HepG2 (cell line): ENCODE results near the gene KLF15. TPM values are rescaled to one million over a fixed set of nuclear protein-coding genes. Genes with fewer than 3 reads are reported as not detected.

ENCODE experiments used
- ATAC-seq: fragments of 200-7000 bp; cut with Tn5 transposase; 3 replicates; pipeline ENCODE4 v1.9.1; 2020; ENCODE audit warnings: mild to moderate bottlenecking, moderate library complexity
- BruUV-seq: library from RNA; stranded (reverse); fragments of 400-500 nt; replicated peaks from 2 replicates; lab custom pipeline; 2021; lab: Mats Ljungman, UMichigan
- CTCF ChIA-PET: fragments of 300-600 bp; formaldehyde crosslinking; extraction: SDS; loops from one replicate; lab custom pipeline; 2021; ENCODE audit warnings: low total read pairs, inconsistent platforms, low intra/inter-chr PET ratio; lab: Yijun Ruan, JAX
- POLR2A ChIA-PET: fragments of 350-600 bp; sonication (Branson Sonifier 250); formaldehyde crosslinking; loops from one replicate; lab custom pipeline; 2020; ENCODE audit warnings: antibody characterized with exemption, inconsistent platforms; lab: Yijun Ruan, JAX
- DNase-seq: peaks from one replicate; pipeline ENCODE4 v3.0.0-alpha.2; 2015; ENCODE audit warnings: low spot score
- FAIRE-seq: peaks from 3 replicates; lab custom pipeline; 2011; peaks lifted over from hg19 to GRCh38; lab: Jason Lieb, UNC
- H2AFZ ChIP-seq: one replicate; pipeline ENCODE4 v1.6.1; 2011; ENCODE audit warnings: low read length, inconsistent platforms
- H3K27ac ChIP-seq: fragments of 300-600 bp; 3 replicates; pipeline ENCODE4 v1.8.0; 2011; ENCODE audit warnings: mixed run types, mild to moderate bottlenecking, mixed read lengths, low read length, inconsistent platforms; ENCODE audit not compliant: insufficient read depth; ENCODE audit errors: extremely low read length
- H3K27me3 ChIP-seq, 2 experiments: fragments of 200-600 bp in 1 of 2; 2 replicates in 1 of 2; 3 replicates in 1 of 2; pipeline versions ENCODE4 v1.6.0 to v1.8.0; 2011; ENCODE audit warnings: low read length in 2 of 2, mild to moderate bottlenecking in 2 of 2, moderate library complexity in 2 of 2, inconsistent platforms in 1 of 2; ENCODE audit not compliant: insufficient read depth in 2 of 2, control insufficient read depth in 1 of 2
- H3K36me3 ChIP-seq, 2 experiments: fragments of 200-600 bp in 1 of 2; replicated peaks in 1 of 2; 2 replicates in 1 of 2; 3 replicates in 1 of 2; pipeline versions ENCODE4 v1.5.1 to v1.8.0; 2011; ENCODE audit warnings: low read length in 2 of 2, inconsistent platforms in 1 of 2; ENCODE audit not compliant: insufficient read depth in 2 of 2, control insufficient read depth in 1 of 2
- H3K4me1 ChIP-seq: 2 replicates; pipeline ENCODE4 v1.5.1; 2012; ENCODE audit warnings: low read length, inconsistent platforms; ENCODE audit not compliant: insufficient read depth
- H3K4me2 ChIP-seq: 2 replicates; pipeline ENCODE4 v1.6.0; 2011; ENCODE audit warnings: low read depth, low read length, inconsistent platforms
- H3K4me3 ChIP-seq, 3 experiments: fragments of 200-600 bp in 1 of 3; sonication (generic), shearing (Covaris generic) in 1 of 3; replicated peaks in 1 of 3; 2 replicates each; pipeline ENCODE4 v1.5.1; 2011 to 2016; ENCODE audit warnings: low read length in 3 of 3, inconsistent platforms in 2 of 3, low read depth in 2 of 3, mild to moderate bottlenecking in 2 of 3, control low read depth in 1 of 3, mixed read lengths in 1 of 3; ENCODE audit not compliant: insufficient read depth in 1 of 3
- H3K79me2 ChIP-seq: one replicate; pipeline ENCODE4 v1.6.1; 2011; ENCODE audit warnings: low read length, inconsistent platforms; ENCODE audit not compliant: insufficient read depth
- H3K9ac ChIP-seq: 2 replicates; pipeline ENCODE4 v1.6.0; 2011; ENCODE audit warnings: mild to moderate bottlenecking, low read depth, low read length, inconsistent platforms; ENCODE audit not compliant: insufficient read depth
- H3K9me3 ChIP-seq: 2 replicates; pipeline ENCODE4 v1.5.1; 2012; ENCODE audit warnings: mild to moderate bottlenecking, low read length
- H4K20me1 ChIP-seq: 2 replicates; pipeline ENCODE4 v1.6.0; 2011; ENCODE audit warnings: inconsistent platforms, mild to moderate bottlenecking, low read length, moderate library complexity; ENCODE audit not compliant: insufficient read depth
- ATF1 ChIP-seq: IDR thresholded peaks from 2 replicates; pipeline ENCODE4 v1.6.1; 2016; ENCODE audit warnings: mild to moderate bottlenecking, control low read depth
- FOXA3 ChIP-seq: IDR thresholded peaks from 2 replicates; pipeline ENCODE4 v1.6.1; 2016; ENCODE audit warnings: missing genetic modification reagents, missing compliant biosample characterization
- KMT2B ChIP-seq: IDR thresholded peaks from 2 replicates; pipeline ENCODE4 v1.6.1; 2016; ENCODE audit warnings: missing genetic modification reagents, missing compliant biosample characterization
- RORA ChIP-seq: sonication (generic); formaldehyde crosslinking; IDR thresholded peaks from 2 replicates; pipeline ENCODE4 v1.5.0; 2020; ENCODE audit warnings: mild to moderate bottlenecking, missing genetic modification reagents, moderate library complexity
- STAG1 ChIP-seq: sonication (generic); formaldehyde crosslinking; IDR thresholded peaks from 2 replicates; pipeline ENCODE4 v1.4.0; 2020; ENCODE audit warnings: missing genetic modification reagents
- ZBTB21 ChIP-seq: sonication (generic); formaldehyde crosslinking; IDR thresholded peaks from 2 replicates; pipeline ENCODE4 v1.4.0; 2020; ENCODE audit warnings: missing genetic modification reagents
- ZKSCAN5 ChIP-seq: sonication (generic); formaldehyde crosslinking; IDR thresholded peaks from 2 replicates; pipeline ENCODE4 v1.5.1; 2020; ENCODE audit warnings: mild to moderate bottlenecking, missing genetic modification reagents
- ZNF670 ChIP-seq: sonication (generic); formaldehyde crosslinking; IDR thresholded peaks from 2 replicates; pipeline ENCODE4 v1.8.0; 2022; ENCODE audit warnings: mild to moderate bottlenecking, missing genetic modification reagents, borderline replicate concordance
- ZNF724P ChIP-seq: sonication (generic); formaldehyde crosslinking; IDR thresholded peaks from 2 replicates; pipeline ENCODE4 v1.8.0; 2022; ENCODE audit warnings: missing genetic modification reagents, borderline replicate concordance
- ZNF737 ChIP-seq: sonication (generic); formaldehyde crosslinking; IDR thresholded peaks from 2 replicates; pipeline ENCODE4 v1.5.0; 2020; ENCODE audit warnings: missing genetic modification reagents, mild to moderate bottlenecking, borderline replicate concordance
- WGBS: methylation state at CpG from one replicate; pipeline ENCODE4 v1.1.6; 2017; ENCODE audit warnings: low lambda C conversion rate; 5-methylcytosine and 5-hydroxymethylcytosine counted together
- in situ Hi-C: cut with HindIII; loops from 2 replicates; pipeline ENCODE4 v1.10.0; 2017; ENCODE audit warnings: low pct_unique_long_range_greater_than_20kb; ENCODE audit not compliant: extremely low pct_ligation_motif_present
- intact Hi-C: fragments of 100-400 bp; cut with micrococcal nuclease; formaldehyde crosslinking; loops from one replicate; pipeline ENCODE4 v1.10.0; 2022; ENCODE audit not compliant: unreplicated experiment
- polyA plus RNA-seq, 8 experiments: library from polyadenylated mRNA; depleted of rRNA in 3 of 8; stranded (reverse) in 7 of 8; unstranded in 1 of 8; fragments of >200 nt; fragmentation: Illumina TruSeq in 4 of 8; extraction: Trizol in 4 of 8; gene quantifications; 2 replicates each; pipeline versions ENCODE4 v1.2.1 to v1.2.3, GENCODE V29; 2011 to 2016; ENCODE audit warnings: low read depth in 4 of 8, missing spikeins in 1 of 8, mixed read lengths in 1 of 8; ENCODE audit not compliant: insufficient read depth in 1 of 8
- total RNA-seq, 5 experiments: library from RNA; depleted of rRNA; stranded (reverse); fragments of >200 nt; fragmentation: Illumina TruSeq; extraction: Trizol; gene quantifications; 2 replicates each; pipeline ENCODE4 v1.2.3, GENCODE V29; 2016; ENCODE audit warnings: low read depth in 1 of 5
- TF ChIP-seq, protein P1 (sequence below): sonication (generic); formaldehyde crosslinking; IDR thresholded peaks from 2 replicates; pipeline ENCODE4 v1.5.1; 2020; ENCODE audit warnings: missing genetic modification reagents, mild to moderate bottlenecking, borderline replicate concordance

The KLF15 gene
- total and polyA plus RNA-seq, 2 of the 13 experiments (the other 11 are each of a cell fraction or from before 2014, with no cell fraction given) = 7.1 to 7.8 TPM

DNA sequence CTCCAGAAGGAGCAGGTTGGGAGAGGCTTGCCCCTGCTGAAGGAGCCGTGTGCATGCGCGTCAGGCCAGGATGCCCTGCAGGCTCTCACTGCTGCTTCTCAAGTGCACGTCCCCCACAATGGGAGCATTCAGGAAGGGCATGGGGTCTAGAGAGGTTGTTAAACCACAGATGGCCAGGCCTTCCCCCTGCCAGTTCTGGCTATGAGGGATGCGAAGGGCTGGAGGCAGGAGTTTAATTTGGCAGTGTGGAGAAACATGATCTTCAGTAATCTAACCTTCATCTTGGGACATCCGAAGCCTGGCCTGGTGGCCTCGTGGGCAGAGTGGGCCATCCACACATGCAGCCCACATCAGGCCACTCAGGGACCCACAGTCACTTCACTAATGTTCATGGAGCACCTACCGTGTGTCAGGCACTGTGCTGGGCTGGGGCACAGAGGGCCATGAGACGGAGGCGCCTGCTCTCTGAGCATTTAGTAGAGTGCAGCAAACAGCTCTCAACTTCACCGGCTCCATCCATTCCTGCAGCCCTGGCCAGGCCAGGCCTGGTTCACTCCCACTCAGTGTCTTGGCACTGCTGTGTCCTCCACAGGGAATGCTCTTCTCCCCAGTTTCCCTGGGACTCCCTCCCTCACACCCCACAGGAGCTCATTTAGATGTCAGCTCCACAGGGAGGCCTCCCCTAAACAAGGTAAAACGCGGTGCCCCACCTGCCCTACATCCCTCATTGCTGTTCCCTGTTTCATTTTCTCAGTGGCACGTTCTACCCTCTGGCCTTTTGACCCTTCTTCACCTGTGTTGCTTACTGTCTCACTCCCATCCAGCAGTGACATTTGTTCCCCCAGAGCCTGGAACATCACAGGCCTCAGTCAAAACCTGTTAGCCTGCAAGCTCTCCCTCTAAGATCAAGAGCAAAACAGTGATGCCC, 41.5 kb upstream of the KLF15 start (continued):
- TF ChIP-seq ZNF724P (CRISPR knock-in tag) = no peak
- no peak for TF ChIP-seq ZKSCAN5 (CRISPR knock-in tag)
- TF ChIP-seq, protein P1, sequence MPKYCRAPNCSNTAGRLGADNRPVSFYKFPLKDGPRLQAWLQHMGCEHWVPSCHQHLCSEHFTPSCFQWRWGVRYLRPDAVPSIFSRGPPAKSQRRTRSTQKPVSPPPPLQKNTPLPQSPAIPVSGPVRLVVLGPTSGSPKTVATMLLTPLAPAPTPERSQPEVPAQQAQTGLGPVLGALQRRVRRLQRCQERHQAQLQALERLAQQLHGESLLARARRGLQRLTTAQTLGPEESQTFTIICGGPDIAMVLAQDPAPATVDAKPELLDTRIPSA (CRISPR knock-in tag) = no peak
- no peak for TF ChIP-seq KMT2B (CRISPR knock-in tag)
- TF ChIP-seq RORA (CRISPR knock-in tag) = no peak
- TF ChIP-seq ATF1 = no peak
- TF ChIP-seq FOXA3 (CRISPR knock-in tag) = no peak
- no peak for TF ChIP-seq ZBTB21 (CRISPR knock-in tag)

DNA sequence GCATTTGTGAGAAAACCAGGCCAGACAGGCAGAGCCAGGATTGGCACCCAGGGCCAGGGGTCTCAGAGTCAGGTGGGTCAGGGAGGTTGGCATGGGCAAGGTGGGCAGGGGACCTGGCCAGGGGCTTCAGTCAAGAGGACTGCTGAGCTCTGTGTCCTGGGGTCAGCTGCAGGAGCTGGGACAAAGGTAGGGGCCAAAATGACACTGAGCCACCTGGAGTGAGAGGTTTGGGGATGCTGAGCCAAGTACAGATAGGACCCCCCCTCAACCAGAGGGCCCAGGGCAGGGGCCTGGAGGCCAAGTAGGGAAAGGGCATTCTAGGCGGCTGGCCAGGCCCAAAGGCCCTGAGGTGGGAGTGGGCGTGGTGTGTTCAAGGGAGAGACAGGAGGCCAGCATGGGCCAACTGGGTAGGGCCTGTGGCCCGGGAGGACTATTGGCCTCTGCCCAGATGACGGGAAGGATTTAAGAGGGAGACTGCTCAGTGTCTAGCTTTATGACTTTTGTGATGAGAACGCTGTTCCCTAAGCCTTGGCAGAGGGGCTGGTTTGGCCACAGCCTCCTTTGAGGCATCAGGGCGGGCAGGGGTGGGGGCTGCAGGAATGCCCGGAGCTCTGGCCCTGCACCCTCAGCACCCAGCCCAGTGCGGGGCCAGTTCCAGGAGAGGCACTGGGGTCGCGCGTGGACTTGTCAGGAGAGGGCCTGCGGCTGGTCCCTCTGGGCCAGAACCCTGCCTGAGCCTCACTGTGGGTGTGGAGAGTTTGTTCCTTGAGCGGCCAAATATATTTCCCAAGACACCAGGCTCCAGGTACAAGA, 40.6 kb upstream of the KLF15 start:
- Histone ChIP-seq H3K9ac (no peak overlapping the region), H3K27ac (no peak overlapping the region), H3K36me3 (no peaks in the 10 kb centered on the region), H3K9me3 (no peaks in the 10 kb centered on the region), H3K27me3 (peaks cover 2 to 40% of the 10 kb centered on the region in 2 experiments; a peak in 3 of 5 replicates), H3K4me2 (no peak overlapping the region), H4K20me1 (no peaks in the 10 kb centered on the region), H3K4me1 (no peaks in the 10 kb centered on the region), H2AFZ (no peak overlapping the region), H3K79me2 (no peaks in the 10 kb centered on the region), H3K4me3 (no peak overlapping the region)
- FAIRE-seq (no peak), ATAC-seq (no peak; the same call in 2 of the 3 replicates), DNase-seq (no peak)
- POLR2A ChIA-PET = no interaction called here
- no TSS peak for BruUV-seq
- CTCF ChIA-PET = no interaction called here
- 26% methylated on average over 9 of the region's 13 CpGs for WGBS
- in situ Hi-C loops (no loop called here), intact Hi-C loops (no loop called here)
- TF ChIP-seq STAG1 (no peak), ZNF670 (CRISPR knock-in tag) (no peak), ZNF737 (CRISPR knock-in tag) (no peak)
